GM12878 (cell line): Measurements from ENCODE around the gene MRPS12. TPM values are rescaled to one million over a fixed set of nuclear protein-coding genes. Genes with fewer than 3 reads are reported as not detected.

Source experiments
- ATAC-seq: fragments of 200-7000 bp; cut with Tn5 transposase; 3 replicates; pipeline ENCODE4 v1.9.1; 2020; ENCODE audit warnings: mild to moderate bottlenecking, moderate library complexity
- BruUV-seq: library from RNA; stranded (reverse); fragments of 400-500 nt; replicated peaks from 2 replicates; lab custom pipeline; 2021; lab: Mats Ljungman, UMichigan
- CTCF ChIA-PET: fragments of 300-600 bp; sonication (Branson Sonifier 250); formaldehyde crosslinking; extraction: SDS; loops from one replicate; lab custom pipeline; 2021; ENCODE audit warnings: inconsistent platforms; lab: Yijun Ruan, JAX
- POLR2A ChIA-PET: fragments of 350-600 bp; formaldehyde crosslinking; extraction: SDS; loops from one replicate; lab custom pipeline; 2021; ENCODE audit warnings: inconsistent platforms; lab: Charles Lee
- RAD21 ChIA-PET: fragments of 300-600 bp; sonication (Branson Sonifier 250); formaldehyde crosslinking; loops from one replicate; lab custom pipeline; 2023; ENCODE audit warnings: antibody characterized with exemption; ENCODE audit not compliant: unreplicated experiment; lab: Charles Lee
- SMC1A ChIA-PET: fragments of 300-600 bp; sonication (Branson Sonifier 250); formaldehyde crosslinking; loops from one replicate; lab custom pipeline; 2023; ENCODE audit not compliant: unreplicated experiment, uncharacterized antibody; lab: Charles Lee
- DNase-seq: peaks from one replicate; pipeline ENCODE4 v3.0.0-alpha.2; 2011; ENCODE audit warnings: low read depth, low spot score
- FAIRE-seq: peaks from 3 replicates; lab custom pipeline; 2011; peaks lifted over from hg19 to GRCh38; lab: Jason Lieb, UNC
- H2AFZ ChIP-seq: 2 replicates; pipeline ENCODE4 v1.6.0; 2011; ENCODE audit warnings: low read depth, low read length, control low read depth; ENCODE audit not compliant: control insufficient read depth
- H3K27ac ChIP-seq: 2 replicates; pipeline ENCODE4 v1.5.1; 2011; ENCODE audit warnings: control low read depth; ENCODE audit not compliant: control insufficient read depth, insufficient read depth
- H3K27me3 ChIP-seq, 2 experiments: replicated peaks in 1 of 2; 2 replicates each; pipeline versions ENCODE4 v1.6.0 to v1.6.1; 2011; ENCODE audit warnings: low read length in 1 of 2; ENCODE audit not compliant: control insufficient read depth in 2 of 2, insufficient read depth in 2 of 2
- H3K36me3 ChIP-seq, 2 experiments: 2 replicates each; pipeline ENCODE4 v1.5.1; 2011; ENCODE audit warnings: low read length in 1 of 2; ENCODE audit not compliant: control insufficient read depth in 2 of 2, insufficient read depth in 2 of 2
- H3K4me1 ChIP-seq: 2 replicates; pipeline ENCODE4 v1.6.1; 2011; ENCODE audit warnings: mild to moderate bottlenecking, low read length, moderate library complexity, mixed read lengths; ENCODE audit not compliant: control insufficient read depth, insufficient read depth
- H3K4me2 ChIP-seq: 2 replicates; pipeline ENCODE4 v1.6.0; 2011; ENCODE audit warnings: control low read depth; ENCODE audit not compliant: control insufficient read depth, insufficient read depth
- H3K4me3 ChIP-seq: fragments of 200-600 bp; sonication (generic); 2 replicates; pipeline ENCODE4 v1.5.1; 2016
- H3K79me2 ChIP-seq: 2 replicates; pipeline ENCODE4 v1.6.0; 2011; ENCODE audit warnings: low read length; ENCODE audit not compliant: control insufficient read depth, insufficient read depth
- H3K9ac ChIP-seq: 2 replicates; pipeline ENCODE4 v1.8.0; 2011; ENCODE audit warnings: low read length, control low read depth, mixed read lengths; ENCODE audit not compliant: control insufficient read depth, insufficient read depth
- H3K9me3 ChIP-seq: replicated peaks from 3 replicates; pipeline ENCODE4 v1.5.1; 2011; ENCODE audit warnings: mild to moderate bottlenecking, low read length; ENCODE audit not compliant: control insufficient read depth, insufficient read depth
- H4K20me1 ChIP-seq: 2 replicates; pipeline ENCODE4 v1.6.0; 2011; ENCODE audit not compliant: control insufficient read depth, insufficient read depth
- CHD4 ChIP-seq: fragments of 200-600 bp; sonication (generic); IDR thresholded peaks from 2 replicates; pipeline ENCODE4 v1.6.1; 2016; ENCODE audit warnings: mild to moderate bottlenecking
- IRF5 ChIP-seq: fragments of 450-650 bp; IDR thresholded peaks from 2 replicates; pipeline ENCODE4 v1.6.1; 2017; ENCODE audit warnings: borderline replicate concordance
- KDM1A ChIP-seq: fragments of 200-600 bp; sonication (generic); IDR thresholded peaks from 2 replicates; pipeline ENCODE4 v1.6.1; 2016; ENCODE audit warnings: borderline replicate concordance
- NFXL1 ChIP-seq: fragments of 450-650 bp; IDR thresholded peaks from 2 replicates; pipeline ENCODE4 v1.6.1; 2017; ENCODE audit warnings: antibody characterized with exemption, mild to moderate bottlenecking, borderline replicate concordance
- PML ChIP-seq: IDR thresholded peaks from 2 replicates; pipeline ENCODE4 v1.6.1; 2012; ENCODE audit warnings: low read length, inconsistent platforms
- RAD21 ChIP-seq: IDR thresholded peaks from 2 replicates; pipeline ENCODE4 v1.6.1; 2011; ENCODE audit warnings: mild to moderate bottlenecking, low read depth, low read length, moderate library complexity; ENCODE audit not compliant: insufficient read depth
- RELA ChIP-seq: fragments of 450-650 bp; IDR thresholded peaks from 2 replicates; pipeline ENCODE4 v1.8.0; 2014; ENCODE audit warnings: borderline replicate concordance; ENCODE audit not compliant: partially characterized antibody
- REST ChIP-seq: IDR thresholded peaks from 2 replicates; pipeline ENCODE4 v1.6.1; 2012; ENCODE audit warnings: mild to moderate bottlenecking, low read depth, low read length
- SIN3A ChIP-seq: IDR thresholded peaks from 2 replicates; pipeline ENCODE4 v1.6.1; 2012; ENCODE audit warnings: low read depth, low read length, improper control_type of control experiment
- SPI1 ChIP-seq: IDR thresholded peaks from 2 replicates; pipeline ENCODE4 v1.6.1; 2011; ENCODE audit warnings: low read depth, mild to moderate bottlenecking, low read length, moderate library complexity, borderline replicate concordance; ENCODE audit not compliant: insufficient read depth
- TBL1XR1 ChIP-seq: IDR thresholded peaks from 2 replicates; pipeline ENCODE4 v1.6.1; 2012; ENCODE audit warnings: low read depth, low read length, improper control_type of control experiment
- WGBS: methylation state at CpG from one replicate; pipeline ENCODE4 v1.1.6; 2016; ENCODE audit warnings: low lambda C conversion rate; ENCODE audit not compliant: insufficient replicate concordance, insufficient coverage; ENCODE audit errors: missing lambda C conversion rate; 5-methylcytosine and 5-hydroxymethylcytosine counted together
- in situ Hi-C: fragments of 300-500 bp; cut with MboI; formaldehyde crosslinking; loops from 9 replicates; pipeline ENCODE4 v1.14.3; 2018; ENCODE audit warnings: mixed read lengths
- intact Hi-C: fragments of 100-400 bp; cut with micrococcal nuclease; formaldehyde crosslinking; loops from one replicate; pipeline ENCODE4 v1.14.2; 2022; ENCODE audit not compliant: unreplicated experiment
- polyA plus RNA-seq, 11 experiments: library from polyadenylated mRNA; depleted of rRNA in 4 of 11; unstranded in 6 of 11; stranded (reverse) in 5 of 11; fragments of >200 nt; fragmentation: Nextera tagmentation in 4 of 11; fragmentation: Illumina TruSeq in 1 of 11; extraction: Ambion mirVana in 4 of 11; extraction: Trizol in 1 of 11; gene quantifications; 1 replicate in 1 of 11; 2 replicates in 10 of 11; pipeline versions ENCODE4 v1.2.1 to v1.2.3, GENCODE V29; 2011 to 2016; ENCODE audit warnings: inconsistent platforms in 2 of 11, missing spikeins in 2 of 11, low read depth in 1 of 11
- total RNA-seq, 4 experiments: library from RNA; depleted of rRNA in 3 of 4; stranded (reverse); fragments of >200 nt in 3 of 4; fragmentation: Illumina TruSeq in 1 of 4; extraction: Trizol in 1 of 4; gene quantifications; 2 replicates each; pipeline versions ENCODE4 v1.2.1 to v1.2.3, GENCODE V29; 2013 to 2021
- TF ChIP-seq, protein P1 (sequence below): fragments of 450-650 bp; IDR thresholded peaks from 2 replicates; pipeline ENCODE4 v1.6.1; 2016; ENCODE audit warnings: mild to moderate bottlenecking
- TF ChIP-seq, protein P2 (sequence below): fragments of 450-650 bp; conservative IDR thresholded peaks from 2 replicates; pipeline ENCODE4 v1.6.1; 2017; ENCODE audit warnings: mild to moderate bottlenecking, moderate library complexity

MRPS12 gene
- total and polyA plus RNA-seq, 10 of the 15 experiments (the other 5 are each of a cell fraction or from before 2014, with no cell fraction given), result 7.3 to 205 (median 77.3) TPM

- ChIA-PET SMC1A (interaction anchor here (1.0 to 2.8 kb wide), 4 partner anchors 9 to 529 kb away, joined by 4 to 18 read pairs (median 5); partner anchors contain the start of genes FAM98C, NFKBIB and SIRT2), RAD21 (interaction anchor here (2.0 to 3.3 kb wide), 4 partner anchors 31 to 529 kb away, joined by 8 to 45 read pairs (median 15); partner anchors contain the start of genes EIF3K, FAM98C, MAP4K1 and NFKBIB), CTCF (interaction anchor here (0.6 to 4.2 kb wide), 17 partner anchors 9 to 595 kb away, joined by 3 to 50 read pairs (median 8); partner anchors contain the start of genes NFKBIB, RINL and SIRT2)
- ATAC-seq (no peak), FAIRE-seq (no peak)
- Histone ChIP-seq H3K27me3 (no peaks in the 10 kb centered on the region), H3K27ac (peak overlapping the region; percentile 97), H3K4me1 (peaks cover 6% of the 10 kb centered on the region), H3K9me3 (peaks cover 4% of the 10 kb centered on the region; the same call in 1 of the 3 replicates), H3K79me2 (peaks cover 31% of the 10 kb centered on the region), H3K4me2 (peak overlapping the region; percentile 39)
- no TSS peak for BruUV-seq
- TF ChIP-seq SPI1 (no peak), TBL1XR1 (no peak), NFXL1 (no peak), KDM1A (no peak), SIN3A (no peak), CHD4 (no peak), RAD21 (no peak), IRF5 (no peak), REST (no peak), RELA (no peak), PML (no peak)
- TF ChIP-seq, protein P1, sequence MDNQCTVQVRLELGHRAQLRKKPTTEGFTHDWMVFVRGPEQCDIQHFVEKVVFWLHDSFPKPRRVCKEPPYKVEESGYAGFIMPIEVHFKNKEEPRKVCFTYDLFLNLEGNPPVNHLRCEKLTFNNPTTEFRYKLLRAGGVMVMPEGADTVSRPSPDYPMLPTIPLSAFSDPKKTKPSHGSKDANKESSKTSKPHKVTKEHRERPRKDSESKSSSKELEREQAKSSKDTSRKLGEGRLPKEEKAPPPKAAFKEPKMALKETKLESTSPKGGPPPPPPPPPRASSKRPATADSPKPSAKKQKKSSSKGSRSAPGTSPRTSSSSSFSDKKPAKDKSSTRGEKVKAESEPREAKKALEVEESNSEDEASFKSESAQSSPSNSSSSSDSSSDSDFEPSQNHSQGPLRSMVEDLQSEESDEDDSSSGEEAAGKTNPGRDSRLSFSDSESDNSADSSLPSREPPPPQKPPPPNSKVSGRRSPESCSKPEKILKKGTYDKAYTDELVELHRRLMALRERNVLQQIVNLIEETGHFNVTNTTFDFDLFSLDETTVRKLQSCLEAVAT, result no peak
- TF ChIP-seq, protein P2, sequence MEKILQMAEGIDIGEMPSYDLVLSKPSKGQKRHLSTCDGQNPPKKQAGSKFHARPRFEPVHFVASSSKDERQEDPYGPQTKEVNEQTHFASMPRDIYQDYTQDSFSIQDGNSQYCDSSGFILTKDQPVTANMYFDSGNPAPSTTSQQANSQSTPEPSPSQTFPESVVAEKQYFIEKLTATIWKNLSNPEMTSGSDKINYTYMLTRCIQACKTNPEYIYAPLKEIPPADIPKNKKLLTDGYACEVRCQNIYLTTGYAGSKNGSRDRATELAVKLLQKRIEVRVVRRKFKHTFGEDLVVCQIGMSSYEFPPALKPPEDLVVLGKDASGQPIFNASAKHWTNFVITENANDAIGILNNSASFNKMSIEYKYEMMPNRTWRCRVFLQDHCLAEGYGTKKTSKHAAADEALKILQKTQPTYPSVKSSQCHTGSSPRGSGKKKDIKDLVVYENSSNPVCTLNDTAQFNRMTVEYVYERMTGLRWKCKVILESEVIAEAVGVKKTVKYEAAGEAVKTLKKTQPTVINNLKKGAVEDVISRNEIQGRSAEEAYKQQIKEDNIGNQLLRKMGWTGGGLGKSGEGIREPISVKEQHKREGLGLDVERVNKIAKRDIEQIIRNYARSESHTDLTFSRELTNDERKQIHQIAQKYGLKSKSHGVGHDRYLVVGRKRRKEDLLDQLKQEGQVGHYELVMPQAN, result no peak
- TF ChIP-seq, all 136 proteins: peak for 0
- peaks cover 0 to 6% of the 10 kb centered on the region in 2 experiments; a peak in 2 of 4 replicates for H3K36me3 ChIP-seq
- in situ Hi-C loops, result loop anchor here (5.0 kb wide), 1 partner anchor 199 kb away; no protein-coding TSS in a partner anchor
- POLR2A ChIA-PET, result interaction anchor here (0.5 to 2.5 kb wide), 6 partner anchors 31 to 1034 kb away, joined by 3 to 9 read pairs (median 6); partner anchors contain the start of genes NFKBIB and SIRT2
- no peak overlapping the region for H2AFZ ChIP-seq
- no peaks in the 10 kb centered on the region for H4K20me1 ChIP-seq
- peak overlapping the region; percentile 98 for H3K4me3 ChIP-seq
- intact Hi-C loops, result loop anchor here (2.0 to 5.0 kb wide), 4 partner anchors 64 to 529 kb away; partner anchors contain the start of gene FAM98C
- 5% methylated on average over 8 of the region's 8 CpGs for WGBS
- peak overlapping the region; percentile 91 for H3K9ac ChIP-seq
- DNase-seq, result no peak
Measured at GRCh38 chr19:38931521-38931793, 713 bp downstream of the MRPS12 start.
